ENCODE results near the gene MDN1.
"Not testable (repeated sequence)": the region's sequence is repeated elsewhere in the genome, so short reads cannot be mapped to it uniquely, and the experiment has no call there.

MDN1 gene, protein sequence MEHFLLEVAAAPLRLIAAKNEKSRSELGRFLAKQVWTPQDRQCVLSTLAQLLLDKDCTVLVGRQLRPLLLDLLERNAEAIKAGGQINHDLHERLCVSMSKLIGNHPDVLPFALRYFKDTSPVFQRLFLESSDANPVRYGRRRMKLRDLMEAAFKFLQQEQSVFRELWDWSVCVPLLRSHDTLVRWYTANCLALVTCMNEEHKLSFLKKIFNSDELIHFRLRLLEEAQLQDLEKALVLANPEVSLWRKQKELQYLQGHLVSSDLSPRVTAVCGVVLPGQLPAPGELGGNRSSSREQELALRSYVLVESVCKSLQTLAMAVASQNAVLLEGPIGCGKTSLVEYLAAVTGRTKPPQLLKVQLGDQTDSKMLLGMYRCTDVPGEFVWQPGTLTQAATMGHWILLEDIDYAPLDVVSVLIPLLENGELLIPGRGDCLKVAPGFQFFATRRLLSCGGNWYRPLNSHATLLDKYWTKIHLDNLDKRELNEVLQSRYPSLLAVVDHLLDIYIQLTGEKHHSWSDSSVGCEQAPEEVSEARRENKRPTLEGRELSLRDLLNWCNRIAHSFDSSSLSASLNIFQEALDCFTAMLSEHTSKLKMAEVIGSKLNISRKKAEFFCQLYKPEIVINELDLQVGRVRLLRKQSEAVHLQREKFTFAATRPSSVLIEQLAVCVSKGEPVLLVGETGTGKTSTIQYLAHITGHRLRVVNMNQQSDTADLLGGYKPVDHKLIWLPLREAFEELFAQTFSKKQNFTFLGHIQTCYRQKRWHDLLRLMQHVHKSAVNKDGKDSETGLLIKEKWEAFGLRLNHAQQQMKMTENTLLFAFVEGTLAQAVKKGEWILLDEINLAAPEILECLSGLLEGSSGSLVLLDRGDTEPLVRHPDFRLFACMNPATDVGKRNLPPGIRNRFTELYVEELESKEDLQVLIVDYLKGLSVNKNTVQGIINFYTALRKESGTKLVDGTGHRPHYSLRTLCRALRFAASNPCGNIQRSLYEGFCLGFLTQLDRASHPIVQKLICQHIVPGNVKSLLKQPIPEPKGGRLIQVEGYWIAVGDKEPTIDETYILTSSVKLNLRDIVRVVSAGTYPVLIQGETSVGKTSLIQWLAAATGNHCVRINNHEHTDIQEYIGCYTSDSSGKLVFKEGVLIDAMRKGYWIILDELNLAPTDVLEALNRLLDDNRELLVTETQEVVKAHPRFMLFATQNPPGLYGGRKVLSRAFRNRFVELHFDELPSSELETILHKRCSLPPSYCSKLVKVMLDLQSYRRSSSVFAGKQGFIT (N-terminal part only)

DNA sequence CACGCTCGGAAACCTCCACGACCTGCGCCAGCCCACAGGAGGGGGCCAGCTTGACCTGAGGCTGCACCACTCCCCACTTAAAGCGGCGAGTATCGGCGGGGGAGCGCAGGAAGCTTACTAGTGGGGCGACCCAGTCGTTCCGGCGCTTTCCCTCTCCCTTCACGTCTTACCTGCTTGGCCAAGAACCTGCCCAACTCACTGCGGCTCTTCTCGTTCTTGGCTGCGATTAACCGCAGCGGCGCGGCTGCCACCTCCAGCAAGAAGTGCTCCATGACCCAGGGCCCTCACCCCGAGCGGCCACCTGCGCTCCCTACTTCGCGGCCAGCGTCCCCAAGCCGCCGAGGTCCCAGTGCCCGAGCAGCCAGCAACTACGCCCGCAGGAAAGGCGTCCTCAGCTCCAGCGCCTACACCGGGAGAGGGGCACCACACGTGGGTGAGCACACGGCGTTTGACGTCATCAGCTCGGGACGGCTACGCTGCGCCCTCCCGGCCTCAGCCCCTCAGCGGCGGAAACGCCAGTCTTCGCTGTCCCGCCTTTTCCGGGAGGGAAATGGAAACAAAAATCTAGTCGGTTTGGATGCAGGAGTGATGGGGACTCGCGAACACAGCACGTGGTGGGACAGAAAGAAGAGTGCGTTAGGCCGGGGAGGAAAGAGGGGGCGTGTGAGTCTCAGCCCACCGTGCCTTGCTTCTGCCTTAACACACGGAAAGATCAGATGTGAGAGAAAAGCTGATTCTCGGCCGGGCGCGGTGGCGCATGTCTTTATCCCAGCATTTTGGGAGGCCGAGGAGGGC lies at the start of gene MDN1:
Gene MDN1, minus strand, starts transcription at position 459 of the 795 bp plus-strand sequence. Its CDS starts 187 bp downstream, at position 272.
- FAIRE-seq: peak; percentile 98
- peak; percentile 90 for DNase-seq (ENCODE audit: insufficient read length, low spot score)

DNA sequence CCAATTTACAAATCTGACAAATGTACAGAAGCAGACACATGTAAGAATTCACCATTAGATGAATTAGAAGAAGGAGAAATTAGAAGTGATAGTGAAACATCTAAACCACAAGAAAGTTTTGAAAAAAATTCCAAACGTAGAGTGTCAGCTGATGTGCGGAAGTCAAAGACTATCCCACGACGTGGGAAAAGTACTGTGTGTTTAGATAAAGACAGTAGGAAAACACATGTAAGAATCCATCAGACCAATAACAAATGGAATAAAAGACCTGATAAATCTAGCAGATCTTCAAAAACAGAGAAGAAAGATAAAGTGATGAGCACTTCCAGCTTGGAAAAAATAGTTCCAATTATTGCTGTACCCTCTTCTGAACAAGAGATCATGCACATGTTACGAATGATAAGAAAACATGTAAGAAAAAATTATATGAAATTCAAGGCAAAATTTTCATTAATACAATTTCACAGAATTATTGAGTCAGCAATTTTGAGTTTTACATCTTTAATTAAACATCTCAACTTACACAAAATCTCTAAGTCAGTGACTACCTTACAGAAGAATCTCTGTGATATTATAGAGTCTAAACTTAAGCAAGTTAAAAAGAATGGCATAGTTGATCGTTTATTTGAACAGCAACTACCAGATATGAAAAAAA lies 46.6 kb upstream of the MDN1 start:
- no peak for FAIRE-seq
- no peak for DNase-seq (ENCODE audit: insufficient read length, low spot score)

GRCh38 chr6:89862698-89863097 lies 43.1 kb upstream of the MDN1 start:
- DNase-seq (ENCODE audit: insufficient read length, low spot score) (no peak), FAIRE-seq (no peak)

- no peak for DNase-seq (ENCODE audit: insufficient read length, low spot score)
- no peak for FAIRE-seq
Measured at GRCh38 chr6:89862273-89862672, 42.7 kb upstream of the MDN1 start.

- no peak for DNase-seq (ENCODE audit: insufficient read length, low spot score)
- FAIRE-seq: no peak
Measured at GRCh38 chr6:89859744-89860143, 40.1 kb upstream of the MDN1 start.

GRCh38 chr6:89858041-89858440 lies 38.4 kb upstream of the MDN1 start:
- DNase-seq (ENCODE audit: insufficient read length, low spot score): no peak
- no peak for FAIRE-seq

DNA sequence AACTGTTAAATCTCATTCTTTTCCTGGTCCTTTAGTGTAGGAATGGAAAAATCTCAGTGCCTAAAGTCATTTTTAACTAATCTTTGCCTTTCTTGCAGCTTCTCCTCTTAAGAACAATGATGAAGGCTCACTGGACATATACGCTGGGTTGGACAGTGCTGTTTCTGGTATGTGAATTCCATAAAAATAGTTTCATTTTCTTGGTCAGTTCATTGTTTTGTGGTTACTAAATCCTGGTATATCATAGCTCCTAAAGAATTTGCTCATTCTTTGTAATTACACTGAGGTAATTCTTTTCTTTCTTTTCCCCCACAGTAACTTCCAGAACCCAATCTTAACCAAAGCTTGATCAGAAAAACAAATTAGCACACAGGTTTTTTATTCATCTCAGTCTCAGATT lies 33.5 kb upstream of the MDN1 start:
- DNase-seq (ENCODE audit: insufficient read length, low spot score) (no peak), FAIRE-seq (no peak)

DNA sequence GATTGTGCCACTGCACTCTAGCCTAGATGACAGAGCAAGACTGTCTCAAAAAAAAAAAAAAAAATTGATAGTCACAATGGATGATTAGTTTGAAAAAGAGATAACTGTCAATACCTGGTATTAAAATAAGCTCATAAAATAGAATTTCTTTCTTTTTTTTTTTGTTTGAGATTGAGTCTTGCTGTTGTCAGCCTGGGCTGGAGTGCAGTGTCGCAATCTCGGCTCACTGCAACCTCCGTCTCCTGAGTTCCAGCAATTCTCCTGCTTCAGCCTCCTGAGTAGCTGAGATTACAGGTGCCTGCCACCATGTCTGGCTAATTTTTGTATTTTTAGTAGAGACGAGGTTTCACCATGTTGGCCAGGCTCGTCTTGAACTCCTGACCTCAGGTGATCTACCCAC lies 27.9 kb upstream of the MDN1 start:
- not testable (repeated sequence) for FAIRE-seq; DNase-seq (ENCODE audit: insufficient read length, low spot score)

DNA sequence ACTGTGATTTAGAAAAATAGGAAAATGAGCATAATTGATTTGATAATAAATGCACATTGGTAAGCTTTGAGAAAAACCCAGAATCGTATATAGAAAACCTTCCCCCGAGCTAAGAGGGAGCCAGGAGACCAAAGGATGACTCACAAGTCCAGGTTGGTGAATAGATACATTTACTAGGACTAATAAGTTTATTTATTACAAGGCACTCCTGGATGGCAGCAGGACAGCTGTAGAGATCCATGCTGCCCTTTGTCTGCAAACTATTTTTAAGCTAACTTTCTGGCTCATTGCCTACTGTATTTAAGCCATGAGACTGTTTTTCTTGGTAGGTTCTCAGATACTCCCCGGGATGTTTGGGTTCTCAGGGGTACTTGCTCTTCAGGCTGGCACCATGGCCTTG lies 23.5 kb upstream of the MDN1 start:
- FAIRE-seq (no peak), DNase-seq (ENCODE audit: insufficient read length, low spot score) (no peak)

- DNase-seq (ENCODE audit: insufficient read length, low spot score) (no peak), FAIRE-seq (no peak)
Measured at GRCh38 chr6:89842228-89842627, 22.6 kb upstream of the MDN1 start.

GRCh38 chr6:89840538-89840937 lies 20.9 kb upstream of the MDN1 start:
- DNase-seq (ENCODE audit: insufficient read length, low spot score): no peak
- no peak for FAIRE-seq

GRCh38 chr6:89836639-89837222 lies 17.1 kb upstream of the MDN1 start:
- FAIRE-seq (no peak), DNase-seq (ENCODE audit: insufficient read length, low spot score) (no peak)

DNA sequence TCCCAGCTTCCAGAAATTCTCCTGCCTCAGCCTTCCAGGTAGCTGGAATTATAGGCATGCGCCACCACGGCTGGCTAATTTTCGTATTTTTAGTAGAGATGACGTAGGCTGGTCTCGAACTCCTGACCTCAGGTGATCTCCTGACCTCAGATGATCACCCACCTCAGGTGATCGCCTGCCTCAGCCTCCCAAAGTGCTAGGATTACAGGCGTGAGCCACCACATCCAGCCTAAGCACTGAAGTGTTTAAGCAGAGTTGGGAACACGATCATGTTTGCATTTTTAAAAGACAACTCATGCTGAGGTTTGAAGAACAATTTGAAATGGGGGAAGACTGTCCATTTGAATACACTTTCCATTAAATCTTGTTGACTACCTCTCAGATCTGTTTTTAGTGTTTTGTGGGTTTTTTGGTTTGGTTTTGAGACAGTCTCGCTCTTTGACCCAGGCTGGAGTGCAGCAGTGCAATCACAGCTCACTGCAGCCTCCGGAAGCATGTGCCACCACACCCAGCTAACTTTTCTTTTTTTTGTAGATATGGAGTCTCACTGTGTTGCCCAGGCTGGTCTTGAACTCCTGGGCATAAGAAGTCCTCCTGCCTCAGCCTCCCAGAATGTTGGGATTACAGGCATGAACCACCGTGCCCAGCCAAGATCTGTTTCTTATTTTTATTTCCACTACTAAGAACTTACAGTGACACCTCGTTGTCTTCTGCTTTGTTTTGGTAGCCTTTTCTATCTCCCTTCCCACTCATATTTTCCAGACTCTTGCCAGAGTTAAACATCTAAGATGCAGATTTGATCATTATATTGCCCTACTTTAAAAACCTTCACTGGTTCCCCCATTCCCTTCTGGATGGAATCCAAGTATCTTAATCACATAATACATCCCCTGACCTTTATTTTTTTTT lies 15.5 kb upstream of the MDN1 start:
- FAIRE-seq: no peak
- DNase-seq (ENCODE audit: insufficient read length, low spot score): no peak

- DNase-seq (ENCODE audit: insufficient read length, low spot score): no peak
- FAIRE-seq: no peak
Measured at GRCh38 chr6:89830170-89830809, 10.7 kb upstream of the MDN1 start.

DNA sequence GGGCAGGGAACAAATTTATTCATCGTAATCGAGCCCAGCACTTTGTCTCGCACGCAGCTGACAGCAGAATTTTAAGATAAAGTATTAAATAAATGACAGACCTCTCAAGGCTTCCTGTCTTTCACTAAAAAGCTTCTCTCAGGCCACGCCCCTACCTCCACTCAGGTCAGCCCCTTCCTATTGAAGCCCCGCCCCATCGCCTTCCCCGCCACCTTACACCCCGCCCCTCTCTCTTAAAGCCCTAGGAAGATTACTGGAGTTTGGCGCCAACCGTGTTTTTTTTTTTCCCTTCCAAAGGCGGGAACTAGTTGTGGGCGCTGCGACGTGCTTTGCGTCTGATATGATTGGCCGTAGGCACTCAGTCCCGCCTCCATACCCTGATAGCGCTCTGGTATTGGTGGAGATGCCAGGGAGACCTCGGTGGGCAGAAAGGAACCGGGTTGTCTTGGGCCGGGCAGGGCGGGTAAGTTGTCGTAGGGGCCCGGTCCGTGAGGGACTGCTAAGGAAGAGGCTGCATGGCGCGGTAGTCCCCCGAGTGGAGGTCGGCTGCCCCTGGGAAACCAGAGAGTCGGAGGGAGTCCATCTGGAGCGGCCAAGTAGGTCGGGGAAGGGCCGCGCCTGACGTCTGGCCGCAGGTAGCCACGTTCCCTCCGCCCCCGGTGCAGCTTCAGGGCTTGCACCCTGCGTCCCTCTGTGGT lies 10.0 kb upstream of the MDN1 start, which contains the start of gene CASP8AP2:
Gene CASP8AP2, plus strand, starts transcription at position 409 of the 698 bp plus-strand sequence.
- FAIRE-seq (peak; percentile 69), DNase-seq (ENCODE audit: insufficient read length, low spot score) (peak; percentile 96)

GRCh38 chr6:89828988-89829471 lies 9.4 kb upstream of the MDN1 start:
- no peak for DNase-seq (ENCODE audit: insufficient read length, low spot score)
- FAIRE-seq: no peak

DNA sequence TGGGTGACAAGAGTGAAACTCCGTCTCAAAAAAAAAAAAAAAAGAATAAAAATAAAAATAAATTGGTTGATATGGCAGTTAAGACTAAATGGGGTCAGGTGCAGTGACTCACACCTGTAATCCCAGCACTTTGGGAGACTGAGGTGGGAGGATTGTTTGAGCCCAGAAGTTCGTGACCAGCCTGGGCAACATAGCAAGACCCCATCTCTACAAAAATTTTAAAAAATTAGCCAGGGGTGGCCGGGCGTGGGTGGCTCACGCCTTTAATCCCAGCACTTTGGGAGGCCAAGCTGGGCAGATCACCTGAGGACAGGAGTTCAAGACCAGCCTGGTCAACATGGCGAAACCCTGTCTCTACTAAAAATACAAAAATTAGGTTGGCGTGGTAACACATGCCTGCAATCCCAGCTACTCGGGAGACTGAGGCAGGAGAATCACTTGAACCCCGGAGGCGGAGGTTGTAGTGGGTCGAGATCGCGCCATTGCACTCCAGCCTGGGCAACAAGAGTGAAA lies 8.9 kb upstream of the MDN1 start:
- not testable (repeated sequence) for DNase-seq (ENCODE audit: insufficient read length, low spot score); FAIRE-seq
